Astrocyte of the hippocampus (primary cell): ENCODE results near the gene ZC3H7A.

ENCODE experiments used
- DNase-seq: peaks from one replicate; pipeline ENCODE4 v3.0.0; 2011; ENCODE audit warnings: low read depth, low spot score

The ZC3H7A gene

DNA sequence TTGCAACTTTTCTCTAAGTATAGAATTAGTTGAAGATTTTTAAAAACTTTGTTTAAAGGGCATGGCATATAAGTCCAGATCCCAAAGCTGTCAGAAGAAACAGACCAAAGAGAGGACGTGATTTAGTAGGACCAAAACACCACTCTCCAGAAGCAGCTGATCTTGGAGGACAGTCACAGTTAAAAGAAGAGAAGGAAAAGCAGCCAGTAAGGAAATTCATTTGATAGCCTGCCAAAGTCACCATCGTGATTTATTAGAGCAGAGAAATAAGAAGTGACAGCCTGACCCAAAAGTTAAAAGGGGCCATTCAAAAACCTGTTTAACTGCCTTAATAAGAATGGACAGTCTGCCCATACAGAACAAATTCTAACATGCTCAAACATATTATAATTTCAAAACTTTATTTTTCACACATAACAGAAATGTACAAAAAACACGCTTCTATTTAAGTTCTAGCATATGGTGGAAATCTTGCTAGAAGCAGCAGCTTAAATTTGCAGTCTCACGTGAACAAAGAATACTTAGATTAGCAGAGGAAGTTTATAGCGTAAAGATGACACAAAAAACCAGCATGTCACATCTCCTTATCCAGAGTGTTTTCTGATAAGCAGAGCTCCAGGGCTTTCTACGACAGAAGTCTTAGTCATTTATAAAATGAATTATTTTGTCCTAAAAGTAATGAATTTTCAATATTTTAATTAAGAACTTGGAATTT lies 91.6 kb downstream of the ZC3H7A start:
- no peak for DNase-seq
